Measurements from ENCODE around the gene WDR87.

The WDR87 gene

DNA sequence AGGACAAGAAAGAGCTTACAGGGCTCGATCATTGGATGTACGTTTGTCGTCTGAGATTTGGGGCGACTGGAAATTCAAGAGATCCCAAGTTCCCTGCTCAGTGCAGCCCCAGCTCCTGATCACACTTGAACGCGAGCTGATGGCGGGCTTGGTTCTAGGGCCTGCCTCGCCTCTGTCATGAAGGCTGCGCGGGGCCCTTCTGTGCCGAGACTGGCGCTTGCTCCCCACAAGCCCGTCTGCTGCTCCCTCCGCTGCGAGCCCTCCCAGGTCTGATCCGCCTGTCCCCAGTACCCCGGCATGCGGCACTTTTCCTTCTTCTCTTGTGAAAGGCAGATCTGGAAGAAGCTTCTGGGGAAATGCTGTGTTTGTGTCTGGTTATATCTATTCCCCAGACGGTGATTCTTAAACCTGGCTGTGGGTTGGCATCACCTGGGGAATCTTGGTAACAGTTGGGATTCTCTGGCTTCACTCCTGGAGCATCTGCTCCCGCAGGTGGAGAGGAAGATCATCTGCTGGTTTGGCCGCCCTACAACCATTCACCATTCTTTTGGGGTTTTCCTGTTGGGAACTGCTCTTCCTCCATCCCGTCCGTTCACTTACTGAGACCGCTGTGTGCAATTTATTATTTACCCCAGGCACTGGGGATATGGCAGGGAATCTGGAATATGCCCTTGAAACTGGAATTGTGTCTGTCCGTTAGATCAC, 44.2 kb upstream of the WDR87 start:
- Histone ChIP-seq H3K4me3 (replicated peaks; ENCODE audit: insufficient read depth, low read length) (no peak overlapping the region), H3K27ac (replicated peaks) (no peak overlapping the region)
- no peak for DNase-seq (ENCODE audit: low read depth in 1 of 2, low spot score in 1 of 2)

GRCh38 chr19:37948362-37948761, 42.0 kb upstream of the WDR87 start:
- H3K4me3 ChIP-seq (replicated peaks; ENCODE audit: insufficient read depth, low read length): no peak overlapping the region
- no peaks in the 10 kb centered on the region for H3K27me3 ChIP-seq (ENCODE audit: insufficient read depth, poor library complexity, severe bottlenecking)
- TF ChIP-seq GABPA (IDR thresholded peaks at IDR 0.05; ENCODE audit: low read depth) (no peak), REST (IDR thresholded peaks at IDR 0.05; ENCODE audit: insufficient replicate concordance, low read depth) (no peak), SPI1 (IDR thresholded peaks at IDR 0.05; ENCODE audit: borderline replicate concordance, low read depth) (no peak), POLR2AphosphoS5 (IDR thresholded peaks at IDR 0.05; ENCODE audit: low read depth) (no peak)
- TF ChIP-seq, protein P1, sequence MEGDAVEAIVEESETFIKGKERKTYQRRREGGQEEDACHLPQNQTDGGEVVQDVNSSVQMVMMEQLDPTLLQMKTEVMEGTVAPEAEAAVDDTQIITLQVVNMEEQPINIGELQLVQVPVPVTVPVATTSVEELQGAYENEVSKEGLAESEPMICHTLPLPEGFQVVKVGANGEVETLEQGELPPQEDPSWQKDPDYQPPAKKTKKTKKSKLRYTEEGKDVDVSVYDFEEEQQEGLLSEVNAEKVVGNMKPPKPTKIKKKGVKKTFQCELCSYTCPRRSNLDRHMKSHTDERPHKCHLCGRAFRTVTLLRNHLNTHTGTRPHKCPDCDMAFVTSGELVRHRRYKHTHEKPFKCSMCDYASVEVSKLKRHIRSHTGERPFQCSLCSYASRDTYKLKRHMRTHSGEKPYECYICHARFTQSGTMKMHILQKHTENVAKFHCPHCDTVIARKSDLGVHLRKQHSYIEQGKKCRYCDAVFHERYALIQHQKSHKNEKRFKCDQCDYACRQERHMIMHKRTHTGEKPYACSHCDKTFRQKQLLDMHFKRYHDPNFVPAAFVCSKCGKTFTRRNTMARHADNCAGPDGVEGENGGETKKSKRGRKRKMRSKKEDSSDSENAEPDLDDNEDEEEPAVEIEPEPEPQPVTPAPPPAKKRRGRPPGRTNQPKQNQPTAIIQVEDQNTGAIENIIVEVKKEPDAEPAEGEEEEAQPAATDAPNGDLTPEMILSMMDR (IDR thresholded peaks at IDR 0.05; ENCODE audit: insufficient read depth, low read length): no peak
- DNase-seq (ENCODE audit: low read depth in 1 of 2, low spot score in 1 of 2): no peak
- H3K27ac ChIP-seq (replicated peaks): no peak overlapping the region

More for the DNA sequence above, 44.2 kb upstream of the WDR87 start:
- H3K27me3 ChIP-seq (ENCODE audit: insufficient read depth, poor library complexity, severe bottlenecking): no peaks in the 10 kb centered on the region
- TF ChIP-seq SPI1 (IDR thresholded peaks at IDR 0.05; ENCODE audit: borderline replicate concordance, low read depth) (no peak), GABPA (IDR thresholded peaks at IDR 0.05; ENCODE audit: low read depth) (no peak), POLR2AphosphoS5 (IDR thresholded peaks at IDR 0.05; ENCODE audit: low read depth) (no peak), REST (IDR thresholded peaks at IDR 0.05; ENCODE audit: insufficient replicate concordance, low read depth) (no peak)
- TF ChIP-seq, protein P1 (IDR thresholded peaks at IDR 0.05; ENCODE audit: insufficient read depth, low read length): no peak

- H3K4me3 ChIP-seq (replicated peaks; ENCODE audit: insufficient read depth, low read length): no peak overlapping the region
- no peak for TF ChIP-seq SPI1 (IDR thresholded peaks at IDR 0.05; ENCODE audit: borderline replicate concordance, low read depth)
- TF ChIP-seq POLR2AphosphoS5 (IDR thresholded peaks at IDR 0.05; ENCODE audit: low read depth): no peak
- TF ChIP-seq, protein P1 (IDR thresholded peaks at IDR 0.05; ENCODE audit: insufficient read depth, low read length): no peak
- TF ChIP-seq REST (IDR thresholded peaks at IDR 0.05; ENCODE audit: insufficient replicate concordance, low read depth): no peak
- TF ChIP-seq GABPA (IDR thresholded peaks at IDR 0.05; ENCODE audit: low read depth): no peak
- no peak for DNase-seq (ENCODE audit: low read depth in 1 of 2, low spot score in 1 of 2)
- no peak overlapping the region for H3K27ac ChIP-seq (replicated peaks)
- no peaks in the 10 kb centered on the region for H3K27me3 ChIP-seq (ENCODE audit: insufficient read depth, poor library complexity, severe bottlenecking)
Observed at GRCh38 chr19:37947778-37948177, 41.4 kb upstream of the WDR87 start.

All from HL-60 (cell line).